Activated T-cell treated with anti-CD3 and anti-CD28 coated beads for 48 hours (primary cell): ENCODE data around the gene SLC11A1.
A peak's percentile ranks its signal among the peaks of the same experiment; 100 is the strongest.

ENCODE experiments used
- DNase-seq: peaks from one replicate; pipeline ENCODE4 v3.0.0-alpha.2; 2020; ENCODE audit warnings: low read depth

SLC11A1 gene

GRCh38 chr2:218366621-218367414, 15.3 kb upstream of the SLC11A1 start:
- no peak for DNase-seq

GRCh38 chr2:218367415-218368149, 14.5 kb upstream of the SLC11A1 start:
- DNase-seq = peak; percentile 66

- no peak for DNase-seq
These were observed 13.9 kb upstream of the SLC11A1 start for GRCh38 chr2:218368150-218368528.

- DNase-seq = no peak
These were observed 13.4 kb upstream of the SLC11A1 start for GRCh38 chr2:218368621-218369153.

GRCh38 chr2:218369330-218369729, 12.7 kb upstream of the SLC11A1 start:
- DNase-seq = no peak

GRCh38 chr2:218370410-218371063, 11.5 kb upstream of the SLC11A1 start:
- DNase-seq = no peak

- DNase-seq = no peak
These were observed 10.1 kb upstream of the SLC11A1 start for GRCh38 chr2:218371983-218372350.

GRCh38 chr2:218374795-218375194, 7.3 kb upstream of the SLC11A1 start:
- no peak for DNase-seq

- no peak for DNase-seq
These were observed 6.9 kb upstream of the SLC11A1 start for GRCh38 chr2:218375212-218375611.

GRCh38 chr2:218378053-218378452, 4.0 kb upstream of the SLC11A1 start:
- DNase-seq = no peak

GRCh38 chr2:218382785-218383184, 712 bp downstream of the SLC11A1 start:
- DNase-seq = no peak

- no peak for DNase-seq
These were observed 1.9 kb downstream of the SLC11A1 start for GRCh38 chr2:218383892-218384519.

GRCh38 chr2:218384975-218385374, 2.9 kb downstream of the SLC11A1 start:
- DNase-seq = no peak

GRCh38 chr2:218386505-218387368, 4.7 kb downstream of the SLC11A1 start:
- no peak for DNase-seq

- no peak for DNase-seq
These were observed 5.5 kb downstream of the SLC11A1 start for GRCh38 chr2:218387369-218388194.

- no peak for DNase-seq
These were observed 7.5 kb downstream of the SLC11A1 start for GRCh38 chr2:218389333-218390150.

GRCh38 chr2:218391202-218391601, 9.1 kb downstream of the SLC11A1 start:
- no peak for DNase-seq

- DNase-seq = no peak
These were observed 10.4 kb downstream of the SLC11A1 start for GRCh38 chr2:218392459-218392858.

GRCh38 chr2:218392891-218393462, 10.9 kb downstream of the SLC11A1 start:
- DNase-seq = no peak
